Stimulated activated CD8-positive, alpha-beta memory T cell treated with anti-CD3 and anti-CD28 coated beads, Interleukin-12 subunit alpha, Interleukin-12 subunit beta, amount 100 ng/mL, for 4 hours (primary cell): ENCODE results near the gene WNT8B.

Experiments
- DNase-seq: peaks from one replicate; pipeline ENCODE4 v3.0.0-alpha.2; 2020; ENCODE audit warnings: low read depth

The WNT8B gene, protein sequence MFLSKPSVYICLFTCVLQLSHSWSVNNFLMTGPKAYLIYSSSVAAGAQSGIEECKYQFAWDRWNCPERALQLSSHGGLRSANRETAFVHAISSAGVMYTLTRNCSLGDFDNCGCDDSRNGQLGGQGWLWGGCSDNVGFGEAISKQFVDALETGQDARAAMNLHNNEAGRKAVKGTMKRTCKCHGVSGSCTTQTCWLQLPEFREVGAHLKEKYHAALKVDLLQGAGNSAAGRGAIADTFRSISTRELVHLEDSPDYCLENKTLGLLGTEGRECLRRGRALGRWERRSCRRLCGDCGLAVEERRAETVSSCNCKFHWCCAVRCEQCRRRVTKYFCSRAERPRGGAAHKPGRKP

DNA sequence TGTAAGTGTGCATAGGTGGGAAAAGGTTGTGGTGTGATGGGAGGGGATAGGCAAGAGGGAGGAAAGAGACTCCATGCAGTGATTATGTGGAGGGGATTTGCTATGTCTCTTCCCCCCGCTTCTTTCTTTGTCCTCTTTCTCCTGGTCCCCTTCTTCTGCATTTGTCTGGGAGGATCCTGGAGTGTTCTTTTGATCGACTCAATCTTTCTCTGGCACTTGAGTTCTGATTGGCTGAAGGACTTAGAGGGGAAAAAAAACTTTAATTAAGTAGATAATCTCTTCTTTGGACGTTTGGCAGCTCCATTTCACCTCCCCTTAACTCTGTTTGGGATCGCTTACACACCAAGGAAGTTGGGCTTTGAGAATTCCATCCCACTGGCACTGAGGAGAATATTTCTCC is at the start of gene WNT8B:
TSS of gene WNT8B (plus strand) at position 301 of the 400 bp plus-strand sequence. CDS start 160 bp downstream, outside the sequence.
- DNase-seq: no peak

DNA sequence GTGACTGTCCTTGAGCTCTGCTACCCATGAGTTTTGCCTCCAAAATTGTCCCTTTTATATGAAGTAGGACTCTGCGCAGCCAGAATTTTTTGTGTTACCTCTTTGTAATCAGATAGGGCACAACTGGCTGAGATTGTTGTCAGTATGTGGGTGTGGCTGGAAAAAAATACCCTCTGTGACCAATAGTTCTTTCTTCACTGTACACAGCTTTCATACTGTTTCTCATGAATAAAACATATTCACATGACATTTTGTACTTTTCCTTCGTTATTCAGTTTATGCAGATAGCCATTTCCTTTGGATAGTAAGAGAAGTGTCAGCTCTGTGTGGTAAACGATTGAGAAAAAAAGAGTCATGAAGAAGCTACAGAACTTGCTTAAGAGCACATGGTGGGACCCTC is 49.6 kb upstream of the WNT8B start:
- DNase-seq: no peak

DNA sequence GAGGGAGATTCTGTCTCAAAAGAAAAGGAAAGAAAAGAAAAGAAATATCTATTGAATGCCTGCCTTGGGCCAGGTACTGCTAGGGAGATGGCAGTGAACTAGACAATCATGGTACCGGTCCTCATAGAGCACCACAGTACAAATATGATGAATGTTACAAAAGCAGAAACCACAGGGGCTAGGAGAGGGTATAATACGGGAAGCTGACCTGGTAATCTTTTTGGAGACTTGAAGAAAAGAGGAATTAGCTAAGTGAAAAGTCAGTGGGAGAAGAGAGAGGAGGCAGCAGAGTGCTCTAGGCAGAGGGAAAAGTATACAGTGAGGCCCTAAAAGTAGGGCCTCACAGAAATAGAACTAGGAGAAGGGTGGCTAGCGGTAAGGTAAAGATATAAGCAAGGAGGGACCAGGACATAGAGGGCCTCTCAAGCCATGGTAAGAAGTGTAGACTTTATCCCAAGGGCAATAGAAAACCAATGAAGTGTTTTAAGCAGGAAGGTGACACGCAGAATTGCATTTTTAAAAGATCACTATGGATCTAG is 42.8 kb upstream of the WNT8B start:
- no peak for DNase-seq

DNA sequence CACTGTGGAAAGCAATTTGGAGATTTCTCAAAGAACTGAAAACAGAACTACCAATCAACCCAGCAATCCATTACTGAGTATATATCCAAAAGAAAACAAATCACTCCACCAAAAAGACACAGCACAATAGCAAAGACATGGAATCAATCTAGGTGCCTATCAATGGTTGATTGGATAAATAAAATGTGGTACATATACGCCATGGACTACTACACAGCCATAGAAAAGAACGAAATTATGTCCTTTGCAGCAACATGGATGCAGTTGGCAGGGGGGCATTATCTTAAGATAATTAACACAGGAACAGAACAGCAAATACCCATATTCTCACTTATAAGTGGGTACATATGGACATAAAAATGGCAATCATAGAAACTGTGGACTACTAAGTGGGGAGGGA is 35.4 kb upstream of the WNT8B start:
- DNase-seq: no peak

DNA sequence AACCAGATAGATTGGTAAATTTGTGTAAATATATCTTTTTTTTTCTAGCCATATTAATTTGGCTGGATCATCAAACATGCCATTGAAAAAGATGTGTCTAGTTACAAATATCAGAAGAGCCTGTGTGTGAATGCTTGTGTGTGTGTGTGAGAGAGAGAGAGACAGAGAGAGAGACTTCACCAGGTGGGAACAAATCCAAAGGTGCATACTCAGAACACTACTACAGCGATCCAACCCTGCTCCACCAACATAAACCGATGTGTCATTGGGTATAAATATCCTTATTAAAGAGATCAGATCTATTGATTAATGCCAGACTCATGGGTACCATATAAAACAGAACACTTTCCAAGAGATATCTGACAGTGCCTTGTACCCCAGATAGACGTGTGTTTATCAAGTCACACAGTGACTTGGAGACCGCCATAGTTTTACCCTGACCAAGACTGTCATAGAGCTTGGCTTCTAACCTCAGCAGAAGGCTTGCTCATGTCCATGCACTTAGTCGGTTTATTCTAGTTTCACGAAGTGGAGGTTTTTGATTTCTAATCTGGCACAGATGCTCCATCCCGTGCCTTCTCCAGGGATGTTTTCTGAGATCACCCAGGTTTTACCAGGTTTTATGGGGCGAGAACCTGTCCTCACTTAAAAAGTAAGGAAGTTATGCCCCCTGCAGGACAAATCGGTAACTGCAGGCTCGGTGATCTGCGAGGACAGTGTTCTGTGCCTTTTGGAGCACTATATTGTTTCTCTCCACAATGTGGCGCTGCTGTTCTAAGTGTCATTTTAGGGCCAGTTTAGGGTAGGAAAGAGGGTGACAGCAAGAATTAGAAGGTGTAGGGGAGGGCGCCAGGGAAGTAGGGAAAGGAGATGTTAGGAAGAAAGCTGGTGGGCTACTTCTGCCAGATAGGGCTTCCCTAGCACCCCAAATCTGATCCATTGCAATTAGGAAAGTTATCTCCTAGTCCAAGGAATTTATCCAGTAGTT is 29.3 kb upstream of the WNT8B start:
- peak; percentile 78 for DNase-seq

DNA sequence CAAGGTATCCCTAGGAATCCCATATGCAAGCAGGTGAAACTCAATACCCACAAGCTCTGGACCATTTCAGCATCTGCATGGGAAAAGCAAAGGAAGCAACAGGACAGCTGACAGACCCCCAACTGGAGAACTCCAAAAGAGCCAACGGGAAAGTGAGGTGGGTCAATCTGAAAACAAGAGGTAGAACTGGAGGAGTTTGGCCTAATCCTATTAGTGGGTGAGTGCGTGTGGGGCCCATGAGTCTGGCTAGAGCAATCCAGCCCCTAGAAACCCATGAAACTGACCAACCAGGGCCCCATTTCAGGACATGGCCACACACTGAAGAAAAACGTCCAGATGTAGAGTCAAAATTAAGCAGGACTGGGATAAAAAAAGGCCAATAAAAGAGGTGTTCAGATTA is 26.6 kb upstream of the WNT8B start:
- DNase-seq: no peak

DNA sequence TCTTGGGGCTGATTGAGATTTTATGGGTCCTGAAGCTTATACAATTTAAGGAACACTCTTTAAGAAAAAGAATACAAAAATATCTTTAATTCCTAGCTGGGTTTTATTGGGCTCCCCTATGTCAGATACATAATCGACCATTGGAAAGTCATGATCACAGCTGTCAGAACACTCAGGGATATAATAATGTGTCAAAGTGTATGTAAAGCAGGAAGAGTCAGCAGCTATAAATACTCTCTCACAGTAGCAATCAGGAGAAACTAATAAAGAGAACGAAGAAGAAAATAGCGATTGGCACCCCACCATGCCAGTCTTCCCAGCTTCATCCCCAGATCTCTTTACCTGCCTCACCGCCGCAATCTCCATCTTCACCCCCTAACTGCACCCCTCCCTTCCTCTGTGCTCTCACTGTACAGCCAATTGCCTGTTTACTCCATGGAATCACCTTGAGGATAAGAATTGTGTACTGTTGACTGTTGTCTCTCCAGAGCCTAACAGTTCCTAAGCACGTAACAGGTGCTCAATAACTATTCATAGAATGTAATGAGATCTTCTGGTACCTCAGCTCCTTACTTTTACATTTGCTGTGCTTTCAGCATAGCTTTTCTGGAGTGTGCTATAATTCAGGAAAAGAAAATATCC is 24.0 kb upstream of the WNT8B start:
- no peak for DNase-seq

DNA sequence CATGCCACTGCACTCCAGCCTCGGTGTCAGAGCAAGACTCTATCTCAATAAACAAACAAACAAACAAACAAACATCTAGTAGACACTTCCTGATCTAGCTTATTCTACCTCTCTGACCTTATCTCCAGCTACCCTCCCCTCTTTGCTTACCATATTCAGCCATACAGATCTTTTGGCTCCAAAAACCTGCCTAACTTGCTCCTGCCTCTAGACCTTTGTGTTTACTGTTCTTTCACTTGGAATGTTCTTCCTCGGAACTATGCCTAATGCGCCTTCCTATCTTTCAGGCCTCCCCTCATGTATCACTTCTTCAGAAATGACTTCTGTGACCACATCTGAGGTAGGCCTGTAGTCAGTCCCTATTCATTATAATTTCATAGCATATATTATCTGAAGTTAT is 20.3 kb upstream of the WNT8B start:
- no peak for DNase-seq

DNA sequence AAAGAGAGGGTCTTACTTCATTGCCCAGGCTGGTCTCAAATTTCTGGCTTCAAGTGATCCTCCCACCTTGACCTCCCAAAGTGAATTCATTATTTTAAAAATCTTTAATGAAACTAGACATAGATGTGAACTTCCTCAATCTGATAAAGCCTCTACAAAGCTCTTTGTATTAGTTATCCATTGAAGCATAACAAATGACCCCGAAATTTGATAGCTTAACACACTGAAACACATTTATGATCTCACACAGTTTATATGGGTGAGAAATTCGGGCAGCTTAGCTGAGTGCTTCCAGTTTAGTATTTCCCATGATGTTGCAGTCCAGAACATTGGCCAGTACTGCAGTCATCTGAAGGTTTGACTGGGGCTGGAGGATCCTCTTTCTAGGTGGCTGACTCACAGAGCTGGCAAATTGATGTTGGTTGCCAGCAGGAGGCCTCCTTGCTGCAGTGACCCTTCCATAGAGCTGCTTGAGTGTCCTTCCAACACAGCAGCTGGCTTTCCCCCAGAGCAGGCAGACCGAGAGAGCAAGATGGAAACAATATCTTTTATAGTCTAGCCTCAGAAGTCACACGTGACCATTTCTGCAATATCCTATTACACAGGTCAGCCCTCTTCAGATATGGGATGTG is 16.6 kb upstream of the WNT8B start:
- no peak for DNase-seq

DNA sequence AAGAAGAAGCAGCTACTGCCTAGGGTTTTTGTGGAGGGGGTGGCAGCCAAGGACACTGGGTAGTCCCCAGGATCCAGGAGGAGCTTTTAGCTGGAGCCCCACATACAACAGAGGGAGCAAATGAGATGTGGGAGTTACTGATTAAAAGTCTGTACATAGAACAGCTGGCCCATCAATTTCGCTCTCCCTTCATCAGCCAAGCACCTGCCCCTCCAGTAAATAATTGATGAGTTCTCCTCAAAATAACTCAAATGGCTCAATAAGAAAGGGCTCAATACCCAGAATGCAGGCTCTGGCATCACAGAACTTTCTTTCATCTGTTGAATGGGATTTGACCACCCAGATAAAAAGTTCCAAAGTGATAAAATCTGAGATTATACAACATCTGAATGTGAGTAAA is 15.1 kb upstream of the WNT8B start:
- no peak for DNase-seq

DNA sequence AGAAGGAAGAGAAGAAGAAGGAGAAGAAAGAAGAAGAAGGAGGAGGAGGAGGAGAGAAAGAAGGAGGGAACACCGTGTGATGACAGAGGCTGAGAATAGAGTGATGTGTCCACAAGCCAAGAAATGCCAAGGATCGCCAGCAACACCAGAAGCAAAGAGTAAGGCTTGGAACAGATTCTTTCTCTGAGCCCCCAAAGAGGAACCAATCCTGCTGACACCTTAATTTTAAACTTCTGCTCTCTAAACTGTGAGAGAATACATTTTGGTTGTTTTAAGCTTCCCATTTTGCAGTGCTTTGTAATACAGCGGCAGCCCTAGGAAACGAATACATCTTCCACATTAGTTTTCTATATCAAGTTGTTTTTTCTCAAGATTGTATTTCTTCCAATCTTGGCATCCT is 13.9 kb upstream of the WNT8B start:
- DNase-seq: no peak

DNA sequence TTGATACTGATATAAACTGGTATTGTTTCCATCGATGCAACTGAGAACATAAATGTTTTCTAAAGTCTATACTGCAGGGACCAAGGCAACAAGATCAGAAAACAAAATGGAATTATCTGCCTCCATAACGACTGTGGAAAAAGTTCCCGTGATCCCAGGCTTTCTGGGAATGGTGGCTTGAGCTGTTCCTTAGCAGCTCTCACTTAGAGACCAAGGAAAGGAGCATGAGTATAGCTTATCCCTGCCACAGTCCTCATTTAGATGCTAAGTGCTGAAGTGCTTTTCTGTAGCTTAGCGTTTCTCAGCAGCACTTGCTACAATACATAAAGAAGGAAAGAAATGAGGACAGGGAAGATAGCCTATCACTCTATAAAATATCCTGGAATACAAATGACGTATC is 5.5 kb downstream of the WNT8B start:
- DNase-seq: no peak

DNA sequence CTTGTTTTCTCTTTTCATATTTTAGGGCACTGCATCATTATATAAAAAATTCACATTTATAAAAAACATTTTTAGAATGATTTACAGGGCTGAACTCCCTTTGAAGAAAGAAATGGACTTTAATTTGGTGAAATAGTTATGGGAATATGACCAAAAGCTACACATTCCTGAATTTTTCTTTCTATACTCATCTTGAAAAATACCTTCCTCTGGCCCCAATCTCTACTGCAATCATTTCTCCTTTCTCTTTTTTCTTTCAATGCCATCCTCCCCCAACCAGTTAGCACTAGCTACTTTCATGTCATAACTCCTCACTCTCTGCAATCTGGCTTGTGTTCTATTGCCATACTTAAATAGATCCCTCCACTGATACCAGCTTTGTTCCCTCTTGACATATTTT is 6.2 kb downstream of the WNT8B start:
- no peak for DNase-seq

DNA sequence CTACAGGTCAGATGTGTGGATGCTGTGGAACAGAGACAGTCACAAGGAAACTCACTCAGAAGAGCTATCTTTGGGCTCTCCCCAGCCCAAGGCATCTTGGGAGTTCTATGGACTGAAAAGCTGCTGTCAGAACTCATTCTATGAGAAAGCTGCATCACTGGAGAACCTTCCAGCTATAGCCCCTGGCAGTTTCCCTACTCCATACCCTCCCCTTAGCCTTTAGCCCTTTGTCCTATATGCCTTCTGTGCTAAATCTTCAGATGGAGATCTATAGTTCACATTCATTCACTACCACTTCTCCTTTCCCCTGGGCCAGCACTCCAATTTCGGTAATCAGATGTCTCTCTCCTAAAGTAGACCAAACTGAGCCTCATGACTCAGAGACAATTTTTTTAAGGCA is 6.9 kb downstream of the WNT8B start:
- no peak for DNase-seq

DNA sequence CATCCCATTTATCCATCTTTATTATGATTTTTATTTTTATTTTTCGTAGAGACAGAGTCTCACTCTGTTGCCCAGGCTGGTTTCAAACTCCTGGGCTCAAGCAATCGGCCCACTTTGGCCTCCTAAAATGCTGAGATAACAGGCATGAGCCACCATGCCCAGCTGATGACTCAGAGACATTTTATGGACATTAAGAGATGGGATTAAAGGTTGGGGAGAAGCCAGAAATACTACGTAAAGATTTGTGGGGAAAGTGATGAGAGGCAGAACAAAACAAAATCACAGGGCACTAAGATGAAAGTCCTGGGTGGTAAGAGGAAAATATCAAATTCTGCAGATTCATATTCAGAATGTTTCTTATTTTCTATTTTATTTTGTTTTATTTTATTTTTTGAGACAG is 7.6 kb downstream of the WNT8B start:
- no peak for DNase-seq

DNA sequence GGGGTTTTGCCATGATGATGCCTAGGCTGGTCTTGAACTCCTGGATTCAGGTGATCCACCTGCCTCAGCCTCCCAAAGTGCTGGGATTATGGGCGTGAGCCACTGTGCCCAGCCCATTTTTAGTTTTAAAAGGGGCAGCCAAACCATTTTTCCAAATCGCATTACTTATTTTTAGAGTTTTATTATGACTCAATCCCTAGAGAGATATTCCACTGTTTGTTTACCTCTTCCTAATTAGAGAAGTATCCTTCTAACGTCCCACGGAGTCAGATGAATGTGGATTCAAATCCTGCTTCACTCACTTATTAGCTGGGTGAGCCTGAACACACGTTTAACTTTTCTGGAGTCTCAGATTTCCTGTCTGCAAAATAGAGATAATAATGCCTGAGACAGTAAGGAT is 15.2 kb downstream of the WNT8B start:
- DNase-seq: no peak

DNA sequence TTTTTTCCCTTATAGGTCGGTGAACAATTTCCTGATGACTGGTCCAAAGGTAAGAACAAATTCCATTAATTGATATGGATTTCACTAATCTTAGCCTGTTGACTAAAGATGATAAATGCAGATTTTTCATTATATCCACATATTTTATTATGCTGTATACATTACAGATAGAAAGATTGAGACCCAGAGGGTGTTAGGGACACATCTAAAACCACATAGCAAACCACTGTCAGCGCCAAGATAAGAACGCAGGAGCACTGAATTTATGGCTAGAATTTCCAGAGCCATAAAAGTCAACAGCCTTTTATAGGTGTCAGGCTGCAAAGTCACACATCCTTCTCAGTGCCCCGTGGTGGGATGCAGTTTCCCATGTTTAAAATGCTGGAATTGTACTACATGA is 16.2 kb downstream of the WNT8B start:
- no peak for DNase-seq

DNA sequence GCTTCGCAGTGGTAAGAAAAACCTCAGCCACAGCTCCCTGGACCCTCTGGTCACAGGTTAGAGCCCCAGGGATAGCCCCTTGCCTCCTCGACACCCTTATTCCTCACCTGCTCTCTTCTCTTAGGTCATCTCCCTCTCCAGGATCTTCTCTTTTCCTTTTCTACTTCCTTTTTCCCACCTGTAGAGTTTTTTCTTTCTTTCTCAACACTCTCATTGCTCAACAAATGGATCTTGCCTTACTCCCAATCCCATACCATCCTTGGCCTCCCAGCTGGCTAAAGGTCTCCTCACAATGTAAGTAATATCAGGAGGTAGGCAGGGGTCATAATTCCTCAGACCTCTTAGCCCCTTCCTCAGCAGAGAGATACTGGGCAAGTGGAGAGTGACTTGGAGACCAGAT is 17.2 kb downstream of the WNT8B start:
- DNase-seq: no peak

DNA sequence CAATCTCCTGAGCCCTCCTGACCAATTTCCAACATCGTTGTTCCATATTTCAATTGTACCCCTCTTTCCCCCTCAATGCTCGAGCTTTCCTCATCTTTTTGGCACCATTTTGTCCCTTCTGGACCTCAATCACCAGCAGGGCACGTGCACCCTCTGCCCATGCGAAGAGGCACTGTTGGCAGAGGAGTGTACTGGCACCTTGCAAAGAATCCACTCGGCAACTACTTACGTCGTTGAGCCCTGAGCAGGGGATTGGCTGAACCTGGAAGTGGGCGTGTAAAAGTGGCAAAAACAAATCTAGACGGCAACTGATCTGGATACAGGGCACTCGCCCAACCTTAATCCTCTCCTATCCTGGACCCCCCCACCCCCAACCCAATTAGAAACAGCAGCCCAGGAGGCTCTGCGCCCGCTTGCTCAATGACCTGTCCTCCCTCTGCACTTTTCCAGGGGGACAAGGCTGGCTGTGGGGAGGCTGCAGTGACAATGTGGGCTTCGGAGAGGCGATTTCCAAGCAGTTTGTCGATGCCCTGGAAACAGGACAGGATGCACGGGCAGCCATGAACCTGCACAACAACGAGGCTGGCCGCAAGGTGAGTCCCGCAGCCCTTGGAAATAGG is 18.8 kb downstream of the WNT8B start:
- peak; percentile 80 for DNase-seq

DNA sequence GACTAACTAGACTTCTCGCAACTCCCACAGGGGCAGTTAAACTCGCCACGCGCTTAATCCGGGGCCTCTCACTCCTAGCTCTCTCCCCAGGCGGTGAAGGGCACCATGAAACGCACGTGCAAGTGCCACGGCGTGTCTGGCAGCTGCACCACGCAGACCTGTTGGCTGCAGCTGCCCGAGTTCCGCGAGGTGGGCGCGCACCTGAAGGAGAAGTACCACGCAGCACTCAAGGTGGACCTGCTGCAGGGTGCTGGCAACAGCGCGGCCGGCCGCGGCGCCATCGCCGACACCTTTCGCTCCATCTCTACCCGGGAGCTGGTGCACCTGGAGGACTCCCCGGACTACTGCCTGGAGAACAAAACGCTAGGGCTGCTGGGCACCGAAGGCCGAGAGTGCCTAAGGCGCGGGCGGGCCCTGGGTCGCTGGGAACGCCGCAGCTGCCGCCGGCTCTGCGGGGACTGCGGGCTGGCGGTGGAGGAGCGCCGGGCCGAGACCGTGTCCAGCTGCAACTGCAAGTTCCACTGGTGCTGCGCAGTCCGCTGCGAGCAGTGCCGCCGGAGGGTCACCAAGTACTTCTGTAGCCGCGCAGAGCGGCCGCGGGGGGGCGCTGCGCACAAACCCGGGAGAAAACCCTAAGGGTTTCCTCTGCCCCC is 19.5 kb downstream of the WNT8B start:
- peak; percentile 41 for DNase-seq

DNA sequence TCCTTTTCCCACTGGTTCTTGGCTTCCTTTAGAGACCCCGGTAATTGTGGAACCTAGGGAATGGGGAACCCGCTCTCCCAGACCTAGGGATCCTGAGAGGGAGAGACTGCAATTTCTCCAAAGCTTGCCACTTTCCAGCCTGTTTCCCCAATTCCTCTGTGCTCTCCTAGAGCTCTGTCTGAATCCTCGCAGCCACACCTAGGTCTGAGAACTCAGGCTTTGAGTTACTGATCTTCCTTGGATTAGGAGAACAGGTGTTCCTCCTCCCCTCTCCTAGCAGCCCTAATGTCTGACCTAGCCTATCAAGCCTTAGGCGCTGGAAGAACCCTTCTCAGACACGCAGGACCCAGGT is 20.0 kb downstream of the WNT8B start:
- no peak for DNase-seq
